OCI-LY1 (cell line): ENCODE measurements around the gene IL1RAP.

Experiments
- CTCF ChIP-seq: fragments of 200-600 bp; sonication (generic), shearing (Covaris generic); IDR thresholded peaks from 2 replicates; pipeline ENCODE4 v1.5.1; 2017; ENCODE audit warnings: mild to moderate bottlenecking, antibody characterized with exemption, low read length, moderate library complexity, mixed read lengths
- EZH2 ChIP-seq: fragments of 200-600 bp; sonication (generic), shearing (Covaris generic); IDR thresholded peaks from 2 replicates; pipeline ENCODE4 v1.8.0; 2017; ENCODE audit warnings: borderline replicate concordance, mixed run types, mild to moderate bottlenecking, antibody characterized with exemption, low read length, moderate library complexity, mixed read lengths

GRCh38 chr3:190595807-190596206, 81.9 kb downstream of the IL1RAP start:
- TF ChIP-seq CTCF (no peak), EZH2 (no peak)
